B cell (primary cell): ENCODE measurements around the gene NME1. TPM values are rescaled to one million over a fixed set of nuclear protein-coding genes. Genes with fewer than 3 reads are reported as not detected.
"Not testable (repeated sequence)": the region's sequence is repeated elsewhere in the genome, so short reads cannot be mapped to it uniquely, and the experiment has no call there.

ENCODE experiments used
- ATAC-seq: fragments of 200-7000 bp; cut with Tn5 transposase; one replicate; pipeline ENCODE4 v1.10.0; 2021; ENCODE audit warnings: low read depth, mild to moderate bottlenecking, moderate number of reproducible peaks, moderate library complexity
- CTCF ChIA-PET: fragments of 350-600 bp; sonication (Branson Sonifier 250); formaldehyde crosslinking; loops from one replicate; lab custom pipeline; 2021; ENCODE audit warnings: antibody characterized with exemption, inconsistent platforms; lab: Charles Lee
- POLR2A ChIA-PET: fragments of 350-600 bp; sonication (Branson Sonifier 250); formaldehyde crosslinking; loops from one replicate; lab custom pipeline; 2021; ENCODE audit warnings: antibody characterized with exemption; lab: Charles Lee
- DNase-seq: peaks from one replicate; pipeline ENCODE4 v3.0.0; 2013
- H2AFZ ChIP-seq: 2 replicates; pipeline ENCODE4 v1.6.1; 2012; ENCODE audit warnings: mild to moderate bottlenecking, low read depth, low read length; ENCODE audit not compliant: insufficient read depth, poor library complexity, severe bottlenecking
- H3K27ac ChIP-seq, 2 donors: 1 replicate in 1 of 2; 2 replicates in 1 of 2; pipeline ENCODE4 v1.5.1; 2012 to 2013; ENCODE audit warnings: low read length in 2 of 2, mild to moderate bottlenecking in 2 of 2, moderate library complexity in 1 of 2
- H3K27me3 ChIP-seq, 4 experiments: fragments of 200-600 bp in 1 of 4; sonication (generic) in 1 of 4; replicated peaks in 1 of 4; 1 replicate in 2 of 4; 2 replicates in 2 of 4; pipeline versions ENCODE4 v1.6.1 to v1.7.0; 2013 to 2016; ENCODE audit warnings: low read length in 3 of 4, mild to moderate bottlenecking in 2 of 4, mixed read lengths in 1 of 4, moderate library complexity in 1 of 4; ENCODE audit not compliant: insufficient read depth in 4 of 4, control insufficient read depth in 3 of 4; ENCODE audit errors: control extremely low read depth in 1 of 4
- H3K36me3 ChIP-seq, 2 experiments: replicated peaks in 1 of 2; 1 replicate in 1 of 2; 2 replicates in 1 of 2; pipeline versions ENCODE4 v1.6.1 to v1.7.1; 2013; ENCODE audit warnings: low read length in 1 of 2; ENCODE audit not compliant: insufficient read depth in 2 of 2, control insufficient read depth in 1 of 2; ENCODE audit errors: control extremely low read depth in 1 of 2, extremely low read depth in 1 of 2
- H3K4me1 ChIP-seq, 2 donors: fragments of 200-600 bp in 1 of 2; sonication (generic) in 1 of 2; 1 replicate in 1 of 2; 2 replicates in 1 of 2; pipeline versions ENCODE4 v1.5.1 to v1.6.1; 2013 to 2017; ENCODE audit warnings: low read length in 2 of 2; ENCODE audit not compliant: control insufficient read depth in 2 of 2, insufficient read depth in 2 of 2
- H3K4me2 ChIP-seq: replicated peaks from 2 replicates; pipeline ENCODE3; 2012; ENCODE audit warnings: mild to moderate bottlenecking, low read depth, low read length; ENCODE audit not compliant: poor library complexity, severe bottlenecking
- H3K4me3 ChIP-seq, 5 experiments: fragments of 200-600 bp in 1 of 5; sonication (generic) in 1 of 5; 1 replicate in 3 of 5; 2 replicates in 2 of 5; pipeline versions ENCODE4 v1.5.1 to v1.7.0; 2011 to 2016; ENCODE audit warnings: low read length in 4 of 5, mild to moderate bottlenecking in 4 of 5, low read depth in 2 of 5, control low read depth in 1 of 5, moderate library complexity in 1 of 5; ENCODE audit not compliant: insufficient read depth in 1 of 5; ENCODE audit errors: control extremely low read depth in 1 of 5, extremely low read depth in 1 of 5
- H3K79me2 ChIP-seq: fragments of 200-600 bp; sonication (generic); one replicate; pipeline ENCODE4 v1.6.0; 2016; ENCODE audit warnings: low read length; ENCODE audit not compliant: control insufficient read depth, insufficient read depth
- H3K9ac ChIP-seq: fragments of 200-600 bp; sonication (generic); 2 replicates; pipeline ENCODE4 v1.6.1; 2017; ENCODE audit warnings: mild to moderate bottlenecking, low read length, moderate library complexity
- H3K9me3 ChIP-seq, 3 donors: one replicate each; pipeline versions ENCODE4 v1.6.1 to v1.7.1; 2013; ENCODE audit warnings: low read length in 2 of 3; ENCODE audit not compliant: control insufficient read depth in 2 of 3, insufficient read depth in 1 of 3; ENCODE audit errors: control extremely low read depth in 1 of 3
- H4K20me1 ChIP-seq: 2 replicates; pipeline ENCODE4 v1.6.0; 2012; ENCODE audit warnings: mild to moderate bottlenecking, low read length; ENCODE audit not compliant: insufficient read depth, control insufficient read depth, poor library complexity, severe bottlenecking
- H3K27ac Mint-ChIP-seq: one replicate; pipeline ENCODE4 v1.8.0; 2021; ENCODE audit warnings: mixed read lengths
- H3K27me3 Mint-ChIP-seq: one replicate; pipeline ENCODE4 v1.8.0; 2021; ENCODE audit warnings: mixed read lengths
- H3K4me1 Mint-ChIP-seq: one replicate; pipeline ENCODE4 v1.8.0; 2021; ENCODE audit warnings: mixed read lengths
- H3K4me3 Mint-ChIP-seq: one replicate; pipeline ENCODE4 v1.8.0; 2021; ENCODE audit warnings: mixed read lengths
- H3K9me3 Mint-ChIP-seq: one replicate; pipeline ENCODE4 v1.8.0; 2022; ENCODE audit warnings: mixed read lengths; ENCODE audit not compliant: insufficient read depth
- EZH2 ChIP-seq: IDR thresholded peaks from 2 replicates; pipeline ENCODE4 v1.6.1; 2012; ENCODE audit warnings: borderline replicate concordance, low read depth, mild to moderate bottlenecking, moderate library complexity, low read length; ENCODE audit not compliant: insufficient read depth, poor library complexity, severe bottlenecking
- WGBS: methylation state at CpG from one replicate; pipeline ENCODE4 v1.1.5; 2013; ENCODE audit warnings: missing lambda C conversion rate; ENCODE audit not compliant: insufficient coverage; 5-methylcytosine and 5-hydroxymethylcytosine counted together
- intact Hi-C: fragments of 100-400 bp; cut with micrococcal nuclease; formaldehyde crosslinking; loops from one replicate; pipeline ENCODE4 v1.10.0; 2022
- polyA plus RNA-seq: library from polyadenylated mRNA; depleted of rRNA; stranded (reverse); fragments of >200 nt; gene quantifications from 2 replicates; pipeline ENCODE4 v1.2.3, GENCODE V29; 2012
- total RNA-seq, 2 donors: library from RNA; stranded (reverse); fragments of 120-200 nt in 1 of 2; gene quantifications; 1 replicate in 1 of 2; 2 replicates in 1 of 2; pipeline versions ENCODE4 v1.2.3 to v1.2.4, GENCODE V29; 2013 to 2022
- TF ChIP-seq, protein P1 (sequence below): fragments of 200-600 bp; IDR thresholded peaks from one replicate; pipeline ENCODE4 v1.8.0; 2022; ENCODE audit warnings: antibody characterized with exemption, mild to moderate bottlenecking

The NME1 gene
- total and polyA plus RNA-seq, 2 donors (not counting 1 experiment from before 2014, with no cell fraction given) = 19.0 to 27.5 TPM

GRCh38 chr17:51121620-51122472 is 31.5 kb upstream of the NME1 start:
- ATAC-seq (peak; percentile 6), DNase-seq (peak; percentile 80)
- peak overlapping the region; percentile 79 for H3K4me2 ChIP-seq
- H3K9ac ChIP-seq = peak overlapping the region; percentile 98
- H2AFZ ChIP-seq = peak overlapping the region; percentile 69
- H4K20me1 ChIP-seq = peaks cover 20% of the 10 kb centered on the region
- H3K79me2 ChIP-seq = peaks cover 37% of the 10 kb centered on the region
- no peaks in the 10 kb centered on the region for H3K9me3 Mint-ChIP-seq
- H3K9me3 ChIP-seq = no peaks in the 10 kb centered on the region
- H3K4me1 ChIP-seq = peaks cover 28% of the 10 kb centered on the region in 2 donors
- TF ChIP-seq EZH2 = no peak
- TF ChIP-seq, protein P1, sequence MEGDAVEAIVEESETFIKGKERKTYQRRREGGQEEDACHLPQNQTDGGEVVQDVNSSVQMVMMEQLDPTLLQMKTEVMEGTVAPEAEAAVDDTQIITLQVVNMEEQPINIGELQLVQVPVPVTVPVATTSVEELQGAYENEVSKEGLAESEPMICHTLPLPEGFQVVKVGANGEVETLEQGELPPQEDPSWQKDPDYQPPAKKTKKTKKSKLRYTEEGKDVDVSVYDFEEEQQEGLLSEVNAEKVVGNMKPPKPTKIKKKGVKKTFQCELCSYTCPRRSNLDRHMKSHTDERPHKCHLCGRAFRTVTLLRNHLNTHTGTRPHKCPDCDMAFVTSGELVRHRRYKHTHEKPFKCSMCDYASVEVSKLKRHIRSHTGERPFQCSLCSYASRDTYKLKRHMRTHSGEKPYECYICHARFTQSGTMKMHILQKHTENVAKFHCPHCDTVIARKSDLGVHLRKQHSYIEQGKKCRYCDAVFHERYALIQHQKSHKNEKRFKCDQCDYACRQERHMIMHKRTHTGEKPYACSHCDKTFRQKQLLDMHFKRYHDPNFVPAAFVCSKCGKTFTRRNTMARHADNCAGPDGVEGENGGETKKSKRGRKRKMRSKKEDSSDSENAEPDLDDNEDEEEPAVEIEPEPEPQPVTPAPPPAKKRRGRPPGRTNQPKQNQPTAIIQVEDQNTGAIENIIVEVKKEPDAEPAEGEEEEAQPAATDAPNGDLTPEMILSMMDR = no peak
- peaks cover 44% of the 10 kb centered on the region for H3K4me1 Mint-ChIP-seq
- H3K27me3 ChIP-seq = no peaks in the 10 kb centered on the region
- intact Hi-C loops = loop anchor here (1.0 to 5.0 kb wide), 2 partner anchors 45 to 72 kb away; partner anchors contain the start of gene NME2
- H3K27ac Mint-ChIP-seq = peak overlapping the region; percentile 99
- POLR2A ChIA-PET = interaction anchor here (1.7 kb wide), 1 partner anchor 256 kb away, joined by 9 read pairs; the partner anchor contains the start of gene TOB1
- WGBS = 17% methylated on average over 12 of the region's 23 CpGs
- H3K27me3 Mint-ChIP-seq = no peaks in the 10 kb centered on the region
- H3K36me3 ChIP-seq = no peaks in the 10 kb centered on the region
- peak overlapping the region; percentile 98 for H3K4me3 Mint-ChIP-seq
- H3K27ac ChIP-seq = peak overlapping the region; percentile 93 to 94
- H3K4me3 ChIP-seq = peak overlapping the region; percentile 73 to 82 (median 81)
- CTCF ChIA-PET = interaction anchor here (1.4 to 2.6 kb wide), 2 partner anchors 32 to 118 kb away, joined by 3 to 10 read pairs; partner anchors contain the start of gene NME1

GRCh38 chr17:51122473-51123115 is 30.8 kb upstream of the NME1 start:
- H2AFZ ChIP-seq = peak overlapping the region; percentile 69
- peak overlapping the region; percentile 44 for H3K4me3 Mint-ChIP-seq
- H3K27ac ChIP-seq, H3K9ac ChIP-seq, POLR2A ChIA-PET, H3K36me3 ChIP-seq, H3K27me3 ChIP-seq, H3K4me3 ChIP-seq, H3K9me3 Mint-ChIP-seq, H3K4me2 ChIP-seq, DNase-seq, H3K9me3 ChIP-seq, ATAC-seq, H3K27me3 Mint-ChIP-seq: not testable (repeated sequence)
- peaks cover 13% of the 10 kb centered on the region for H4K20me1 ChIP-seq
- intact Hi-C loops = loop anchor here (5.0 kb wide), 1 partner anchor 45 kb away; the partner anchor contains the start of gene NME2
- CTCF ChIA-PET = interaction anchor here (0.7 to 2.6 kb wide), 7 partner anchors 10 to 123 kb away, joined by 3 to 10 read pairs (median 3); partner anchors contain the start of gene NME1
- peaks cover 29% of the 10 kb centered on the region for H3K79me2 ChIP-seq
- WGBS = 95% methylated on average over 4 of the region's 10 CpGs
- H3K27ac Mint-ChIP-seq = peak overlapping the region; percentile 99
- peaks cover 27% of the 10 kb centered on the region in 2 donors for H3K4me1 ChIP-seq
- peaks cover 39% of the 10 kb centered on the region for H3K4me1 Mint-ChIP-seq
